GM18526 (cell line): ENCODE results near the gene CDC42SE2.

Experiments used
- POLR2A ChIP-seq: IDR thresholded peaks from 3 replicates; pipeline ENCODE4 v1.6.1; 2011; ENCODE audit not compliant: insufficient read length; ENCODE audit errors: extremely low read depth

The CDC42SE2 gene

DNA sequence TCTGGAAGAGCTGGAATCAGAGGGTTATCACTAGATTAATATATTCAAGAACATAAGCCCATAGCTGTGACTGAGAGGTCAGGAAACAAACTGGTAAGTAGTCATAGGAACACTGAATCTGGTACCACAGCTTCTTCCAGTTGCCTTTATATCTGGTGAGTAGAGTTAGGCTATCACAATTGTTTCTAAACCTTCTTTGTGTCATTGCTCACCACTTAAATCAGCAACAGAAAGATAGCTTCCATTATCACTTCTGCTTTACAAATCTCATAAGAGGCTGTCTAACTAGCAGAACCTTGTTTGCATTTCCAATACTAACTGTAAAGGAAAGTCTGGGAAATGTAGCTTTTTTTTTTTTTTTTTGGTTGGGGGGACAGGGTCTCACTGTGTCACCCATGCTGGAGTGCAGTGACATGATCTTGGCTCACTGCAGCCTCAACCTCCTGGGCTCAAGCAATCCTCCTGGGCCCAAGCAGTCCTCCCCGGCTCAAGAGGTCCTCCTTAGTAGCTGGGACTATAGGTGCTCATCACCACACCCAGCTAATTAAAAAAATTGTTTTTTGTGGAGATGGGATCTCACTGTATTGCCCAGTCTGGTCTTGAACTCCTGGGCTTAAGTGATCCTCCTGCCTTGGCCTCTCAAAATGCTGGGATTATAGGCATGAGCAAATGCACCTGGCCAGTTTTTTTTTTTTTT, 22.0 kb downstream of the CDC42SE2 start:
- TF ChIP-seq POLR2A, result no peak

DNA sequence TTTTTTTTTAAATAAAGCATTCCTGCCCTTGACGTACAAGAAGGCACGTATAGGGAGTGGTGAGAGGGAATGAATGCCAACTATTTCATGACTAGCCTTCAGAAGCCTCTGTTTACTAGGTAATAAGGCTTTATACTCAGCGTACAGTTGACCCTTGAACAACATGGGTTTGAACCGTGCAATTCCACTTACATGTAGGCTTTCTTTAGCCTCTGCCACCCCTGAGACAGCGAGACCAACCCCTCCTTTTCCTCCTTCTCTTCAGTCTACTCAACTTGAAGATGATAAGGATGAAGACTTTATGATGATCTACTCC, 22.5 kb downstream of the CDC42SE2 start:
- TF ChIP-seq POLR2A, result no peak

DNA sequence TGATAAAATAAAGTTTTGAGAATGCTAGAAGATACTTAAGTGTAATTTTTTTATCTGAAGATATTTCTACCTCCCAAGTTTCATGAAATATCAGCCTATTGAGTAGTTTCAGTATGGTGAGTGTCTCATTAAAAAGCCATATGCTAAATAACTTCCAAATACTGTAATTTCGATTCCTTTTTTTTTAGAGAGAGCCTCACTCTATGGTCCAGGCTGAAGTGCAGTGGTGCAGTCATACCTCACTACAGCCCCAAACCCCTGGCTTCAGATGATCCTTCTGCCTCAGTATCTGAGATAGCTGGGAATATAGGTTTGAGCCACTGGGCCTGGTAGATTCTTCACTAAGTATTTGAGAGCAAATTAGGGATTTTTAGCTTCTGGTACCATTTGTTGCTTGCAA, 24.5 kb downstream of the CDC42SE2 start:
- TF ChIP-seq POLR2A, result no peak

DNA sequence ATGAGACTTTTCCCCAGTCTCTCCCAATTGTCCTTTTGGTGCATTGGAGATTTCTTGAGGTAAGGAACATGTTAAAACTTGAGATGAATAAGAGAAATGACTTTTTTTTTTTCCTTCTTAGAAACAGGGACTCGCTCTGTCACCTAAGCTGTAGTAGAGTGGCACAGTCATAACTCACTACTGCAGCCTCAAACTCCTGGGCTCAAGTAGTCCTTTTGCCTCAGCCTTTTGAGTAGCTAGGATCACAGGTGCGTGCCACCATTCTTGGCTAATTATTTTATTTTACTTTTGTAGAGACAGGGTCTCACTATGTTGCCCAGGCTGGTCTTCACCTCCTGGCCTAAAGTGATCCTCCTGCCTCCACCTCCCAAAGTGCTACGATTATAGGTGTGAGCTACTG, 25.9 kb downstream of the CDC42SE2 start:
- TF ChIP-seq POLR2A, result no peak

DNA sequence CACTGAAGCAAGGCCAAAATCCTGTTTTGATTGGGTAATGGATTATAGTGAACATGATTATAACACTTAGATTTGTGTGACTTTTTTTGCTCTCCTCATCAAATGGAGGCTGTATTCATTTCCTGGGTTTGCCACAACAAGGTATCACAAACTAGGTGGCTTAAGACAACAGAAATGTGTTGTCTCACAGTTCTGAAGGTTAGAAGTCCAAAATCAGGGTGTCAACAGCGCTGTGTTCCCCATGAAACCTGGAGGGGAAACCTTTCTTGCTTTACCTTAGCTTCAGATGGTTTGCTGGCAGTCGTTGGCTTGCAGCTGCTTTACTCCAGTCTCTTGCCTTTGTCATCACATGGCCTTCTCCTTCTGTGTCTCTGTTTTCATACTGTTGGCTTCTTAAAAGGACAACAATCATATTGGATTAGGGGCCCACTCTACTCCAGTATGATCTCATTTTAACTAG, 32.4 kb downstream of the CDC42SE2 start:
- no peak for TF ChIP-seq POLR2A

DNA sequence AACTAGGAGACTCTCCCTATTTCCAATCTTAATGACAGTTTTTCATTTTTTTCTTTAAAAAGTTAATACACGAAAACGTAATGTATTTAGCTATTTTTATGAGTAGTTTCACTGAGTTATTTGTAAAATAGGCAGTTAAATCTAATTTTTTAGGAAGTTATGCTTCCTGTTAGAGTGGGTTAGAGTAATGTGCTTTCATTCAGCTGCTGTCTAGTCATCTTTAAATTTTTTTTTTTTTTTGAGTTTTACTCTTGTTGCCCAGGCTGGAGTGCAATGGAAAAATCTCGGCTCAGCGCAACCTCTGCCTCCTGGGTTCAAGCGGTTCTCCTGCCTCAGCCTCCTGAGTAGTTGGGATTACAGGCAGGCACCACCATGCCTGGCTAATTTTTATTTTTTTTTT, 34.0 kb downstream of the CDC42SE2 start:
- no peak for TF ChIP-seq POLR2A

DNA sequence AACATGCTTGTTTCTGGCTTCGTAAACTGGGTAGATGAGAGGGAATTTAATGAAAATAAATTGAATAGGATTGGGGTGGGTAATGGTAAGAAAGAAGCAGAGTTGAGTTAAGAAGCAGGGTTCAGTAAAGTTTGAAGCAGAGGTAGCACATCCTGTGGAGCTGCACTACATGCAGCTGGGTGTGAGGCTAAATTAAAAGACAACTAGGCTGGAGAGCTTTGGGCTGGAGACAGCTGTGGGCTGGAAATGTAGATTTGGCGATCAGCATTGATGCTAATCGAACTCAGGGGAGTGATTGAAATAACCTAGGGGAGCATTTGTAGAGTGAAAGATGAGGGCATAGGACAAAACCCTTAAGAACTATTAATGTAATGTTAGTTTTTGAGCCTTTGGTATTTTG, 35.6 kb downstream of the CDC42SE2 start:
- TF ChIP-seq POLR2A, result no peak

DNA sequence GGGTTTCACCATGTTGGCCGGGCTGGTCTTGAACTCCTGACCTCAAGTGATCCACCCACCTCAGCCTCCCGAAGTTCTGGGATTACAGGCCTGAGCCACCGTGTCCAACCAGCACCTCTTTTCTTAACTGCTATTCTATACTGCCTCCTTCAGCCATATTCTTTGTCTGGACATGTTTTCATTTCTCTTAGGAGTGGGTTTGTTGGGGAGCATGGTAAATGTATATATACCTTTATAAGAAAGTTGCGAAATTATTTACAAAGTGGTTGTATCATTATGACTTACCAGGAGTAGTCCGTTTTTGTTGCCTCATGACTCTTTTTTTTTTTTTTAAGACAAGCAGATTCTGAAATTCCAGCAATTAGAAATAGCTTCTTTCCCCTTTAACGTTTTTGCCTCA, 38.7 kb downstream of the CDC42SE2 start:
- TF ChIP-seq POLR2A, result no peak

DNA sequence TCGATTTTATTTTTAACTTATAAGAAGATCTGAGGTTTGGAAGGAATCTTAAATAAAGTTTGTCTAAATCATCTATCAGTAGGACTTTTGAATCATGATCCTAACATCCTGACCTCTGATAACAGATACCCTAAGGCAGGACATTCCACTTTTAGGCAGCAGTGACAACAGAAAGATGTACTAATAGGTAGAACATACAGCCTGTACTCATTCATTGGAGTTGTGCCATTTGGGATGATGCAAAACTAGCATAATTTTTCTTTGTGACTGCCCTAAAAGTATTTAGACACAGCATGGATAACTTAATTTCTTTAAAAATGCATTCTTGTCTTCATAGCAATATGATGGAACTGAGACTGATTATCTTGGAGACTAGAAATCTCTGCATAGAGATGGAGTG, 39.7 kb downstream of the CDC42SE2 start:
- no peak for TF ChIP-seq POLR2A

DNA sequence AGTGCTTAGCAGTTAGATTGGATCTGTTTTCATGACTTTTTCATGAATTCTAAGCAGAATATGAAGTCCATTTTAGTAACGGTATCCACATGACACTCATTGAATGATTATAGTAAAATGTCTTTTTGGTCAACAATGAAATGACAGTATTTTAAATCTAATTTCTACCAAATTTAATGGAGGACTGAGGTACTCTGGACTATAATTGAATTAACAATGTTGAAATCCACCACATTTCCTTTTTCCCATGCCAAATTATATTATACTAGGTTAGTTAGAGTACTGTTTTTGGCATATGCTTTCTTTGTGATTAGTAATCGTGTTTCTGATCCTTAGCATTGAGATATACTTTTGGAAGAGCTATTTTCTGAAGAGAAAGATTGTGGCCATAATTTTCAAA, 40.6 kb downstream of the CDC42SE2 start:
- TF ChIP-seq POLR2A, result no peak

DNA sequence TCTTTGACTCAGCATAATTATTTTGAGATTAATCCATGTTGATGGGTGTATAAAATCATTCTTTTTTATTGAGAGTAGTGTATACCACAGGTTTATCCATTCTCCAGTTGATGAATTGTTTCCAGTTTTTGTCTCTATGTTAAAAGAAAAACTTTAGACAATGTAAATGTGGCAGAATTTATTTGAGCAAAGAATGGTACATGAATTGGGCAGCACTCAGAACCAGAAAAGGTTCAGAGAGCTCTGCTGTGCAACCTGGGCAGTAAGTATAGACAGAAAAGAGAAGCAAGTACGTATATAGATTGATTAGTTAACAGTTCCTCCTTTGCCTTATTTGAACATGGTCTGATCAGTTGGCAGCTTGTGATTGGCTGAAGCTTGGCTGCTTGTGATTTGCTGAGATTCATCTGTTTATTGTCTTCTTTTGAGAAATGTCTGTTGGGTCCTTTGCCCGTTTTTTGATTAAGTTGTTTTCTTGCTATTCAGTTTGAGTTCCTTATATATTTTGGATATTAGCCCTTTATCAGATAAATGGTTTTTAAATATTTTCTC, 41.4 kb downstream of the CDC42SE2 start:
- TF ChIP-seq POLR2A, result no peak

DNA sequence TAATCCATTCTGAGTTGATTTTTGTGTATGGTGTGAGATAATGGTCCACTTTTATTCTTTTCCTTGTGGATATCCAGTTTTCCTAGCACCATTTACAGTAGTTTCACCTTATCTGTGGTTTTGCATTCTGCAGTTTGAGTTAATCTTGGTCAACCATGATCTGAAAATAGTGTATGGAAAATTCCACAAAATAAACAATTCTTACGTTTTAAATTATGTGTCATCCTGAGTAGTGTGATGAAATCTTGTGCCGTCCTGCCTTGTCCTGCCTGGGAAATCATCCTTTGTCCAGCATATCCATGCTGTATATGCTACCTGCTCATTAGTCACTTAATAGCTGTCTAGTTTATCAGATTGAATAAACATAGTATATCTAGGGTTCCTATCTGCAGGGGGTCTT, 42.1 kb downstream of the CDC42SE2 start:
- no peak for TF ChIP-seq POLR2A

DNA sequence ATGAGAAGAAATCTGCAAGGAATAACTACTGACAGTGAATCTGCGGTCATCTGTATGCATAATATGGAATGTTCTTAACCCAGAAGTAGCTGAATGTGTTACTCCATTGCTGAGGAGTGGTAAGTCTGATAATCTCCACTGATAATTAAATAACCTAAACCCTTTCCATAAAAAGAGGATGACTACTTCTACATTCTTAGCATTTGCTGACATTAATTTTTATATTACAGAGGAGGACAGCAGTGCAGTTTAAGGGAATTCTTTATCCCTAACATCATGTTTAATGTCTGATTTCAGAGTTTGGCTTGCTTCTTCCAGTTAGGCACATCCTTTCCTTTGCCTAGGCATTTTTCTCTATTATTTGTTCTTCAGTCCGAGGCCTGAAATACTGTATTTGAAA, 52.2 kb downstream of the CDC42SE2 start:
- no peak for TF ChIP-seq POLR2A

DNA sequence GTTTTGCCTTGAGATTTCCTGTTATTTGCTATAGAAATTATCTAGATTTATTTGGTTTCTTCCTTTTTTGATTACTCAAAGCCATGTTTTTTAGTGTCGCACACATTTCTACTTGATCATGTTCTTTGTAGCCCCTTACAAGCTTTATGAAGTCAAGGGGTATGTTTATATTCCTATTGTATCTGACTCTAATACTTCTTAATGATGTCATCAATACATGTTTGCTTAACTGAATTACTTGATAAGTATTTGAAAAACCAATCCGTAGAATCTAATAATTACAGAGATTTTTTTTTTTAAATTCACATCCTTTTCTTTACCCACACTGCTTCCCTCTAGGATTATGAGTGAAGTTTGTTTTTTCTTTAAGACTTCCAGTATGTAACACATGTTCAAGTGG, 53.0 kb downstream of the CDC42SE2 start:
- no peak for TF ChIP-seq POLR2A

DNA sequence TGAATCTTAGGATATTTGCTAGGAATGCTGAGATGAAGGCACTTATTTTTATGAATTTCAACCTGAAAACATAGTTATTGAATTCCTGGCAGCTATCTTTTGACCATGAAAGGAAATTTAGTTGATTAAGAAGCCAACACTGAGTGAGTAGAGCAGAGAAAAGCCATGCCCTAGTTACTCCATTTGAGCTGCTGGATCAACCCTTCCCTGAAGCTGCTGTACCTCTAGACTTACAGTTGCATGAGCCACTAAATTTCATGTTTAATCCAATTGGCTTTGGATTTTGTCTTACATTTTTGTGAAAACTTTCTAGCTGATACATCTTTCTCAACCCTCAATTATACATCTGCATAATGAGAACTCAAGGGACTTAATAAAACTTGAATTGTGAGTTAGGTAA, 54.6 kb downstream of the CDC42SE2 start:
- no peak for TF ChIP-seq POLR2A

DNA sequence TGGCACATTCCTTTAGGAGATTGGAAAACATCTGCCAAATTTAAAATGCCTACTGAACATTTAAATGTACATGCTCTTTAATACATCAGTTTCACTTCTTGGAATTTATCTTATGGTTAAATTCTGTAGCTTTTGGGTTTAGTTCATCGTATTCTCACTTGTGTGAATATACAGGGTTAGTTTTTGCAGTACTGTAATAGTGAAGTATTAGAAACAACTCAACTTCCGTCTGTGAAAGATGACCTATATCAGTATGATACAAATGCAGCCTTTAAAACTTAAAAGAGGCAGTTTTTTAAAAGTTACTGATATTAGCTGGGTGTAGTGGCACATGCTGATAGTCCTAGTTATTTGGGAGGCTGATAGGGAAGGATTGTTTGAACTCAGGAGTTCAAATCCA, 57.2 kb downstream of the CDC42SE2 start:
- TF ChIP-seq POLR2A, result no peak

DNA sequence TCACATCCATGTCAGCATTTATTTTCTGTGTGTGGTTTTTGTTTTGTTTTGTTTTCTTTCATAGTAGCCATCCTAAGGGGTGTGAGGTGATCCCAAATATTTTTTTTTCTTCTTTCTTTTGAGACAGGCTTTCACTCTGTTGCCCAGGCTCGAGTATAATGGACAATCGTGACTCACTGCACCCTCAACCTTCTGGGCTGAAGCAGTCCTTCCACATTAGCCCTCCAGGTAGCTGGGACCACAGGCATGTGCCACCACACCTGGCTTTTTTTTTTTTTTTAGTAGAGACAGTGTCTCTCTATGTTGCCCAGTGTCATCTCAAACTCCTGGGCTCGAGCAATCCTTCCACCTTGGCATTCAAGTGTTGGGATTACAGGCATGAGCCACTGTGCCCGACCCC, 59.1 kb downstream of the CDC42SE2 start:
- TF ChIP-seq POLR2A, result no peak
